PC-9 (cell line): ENCODE results near the gene PITPNB. TPM values are rescaled to one million over a fixed set of nuclear protein-coding genes. Genes with fewer than 3 reads are reported as not detected.

ENCODE experiments used
- BruUV-seq: library from RNA; stranded (reverse); fragments of 400-500 nt; replicated peaks from 2 replicates; lab custom pipeline; 2021; lab: Mats Ljungman, UMichigan
- CTCF ChIA-PET: fragments of 300-600 bp; sonication (Branson Sonifier 250); formaldehyde crosslinking; loops from one replicate; lab custom pipeline; 2022; ENCODE audit warnings: antibody characterized with exemption; lab: Charles Lee
- POLR2A ChIA-PET: fragments of 300-600 bp; sonication (Branson Sonifier 250); formaldehyde crosslinking; loops from one replicate; lab custom pipeline; 2022; ENCODE audit warnings: antibody characterized with exemption; ENCODE audit not compliant: unreplicated experiment; lab: Charles Lee
- DNase-seq, 2 experiments: peaks; one replicate each; pipeline versions ENCODE4 v3.0.0 to v3.0.0-alpha.2; 2015 to 2022; ENCODE audit warnings: mixed read lengths in 1 of 2
- H2AFZ ChIP-seq: fragments of 200-600 bp; sonication (generic); 2 replicates; pipeline ENCODE4 v1.8.1; 2017; ENCODE audit warnings: antibody characterized with exemption
- H3F3A ChIP-seq: fragments of 200-600 bp; sonication (generic); 2 replicates; pipeline ENCODE4 v1.8.1; 2017; ENCODE audit warnings: antibody characterized with exemption, mild to moderate bottlenecking, low read depth; ENCODE audit not compliant: insufficient read depth
- H3K27ac ChIP-seq: fragments of 200-600 bp; sonication (generic); 2 replicates; pipeline ENCODE4 v1.6.1; 2016; ENCODE audit warnings: mixed run types
- H3K27me3 ChIP-seq: fragments of 200-600 bp; sonication (generic); 2 replicates; pipeline ENCODE4 v1.6.1; 2016; ENCODE audit warnings: low read depth, mixed run types; ENCODE audit not compliant: insufficient read depth
- H3K36me3 ChIP-seq: fragments of 200-600 bp; sonication (generic); 2 replicates; pipeline ENCODE4 v1.6.1; 2016; ENCODE audit warnings: low read depth, mixed run types
- H3K4me1 ChIP-seq: fragments of 200-600 bp; sonication (generic); replicated peaks from 2 replicates; pipeline ENCODE4 v1.6.1; 2016; ENCODE audit warnings: mixed run types; ENCODE audit not compliant: insufficient read depth
- H3K4me2 ChIP-seq: fragments of 200-600 bp; sonication (generic); 2 replicates; pipeline ENCODE4 v1.6.1; 2017; ENCODE audit warnings: mixed run types
- H3K4me3 ChIP-seq: fragments of 200-600 bp; sonication (generic); 2 replicates; pipeline ENCODE4 v1.6.1; 2016; ENCODE audit warnings: mixed run types
- H3K79me2 ChIP-seq: fragments of 200-600 bp; sonication (generic); 2 replicates; pipeline ENCODE4 v1.6.1; 2017; ENCODE audit warnings: low read depth, mixed run types
- H3K9me2 ChIP-seq: fragments of 200-600 bp; sonication (generic); 2 replicates; pipeline ENCODE4 v1.8.1; 2017; ENCODE audit warnings: mild to moderate bottlenecking; ENCODE audit not compliant: insufficient read depth
- H3K9me3 ChIP-seq: fragments of 200-600 bp; sonication (generic); 2 replicates; pipeline ENCODE4 v1.8.1; 2016; ENCODE audit warnings: low read depth; ENCODE audit not compliant: insufficient read depth
- H4K20me1 ChIP-seq: fragments of 200-600 bp; sonication (generic); 2 replicates; pipeline ENCODE4 v1.8.1; 2017; ENCODE audit not compliant: insufficient read depth
- EZH2 ChIP-seq: fragments of 200-600 bp; sonication (generic); IDR thresholded peaks from 2 replicates; pipeline ENCODE4 v1.8.0; 2017; ENCODE audit warnings: antibody characterized with exemption, low read depth
- intact Hi-C: fragments of 100-400 bp; cut with micrococcal nuclease; formaldehyde crosslinking; loops from one replicate; pipeline ENCODE4 v1.10.0; 2022; ENCODE audit not compliant: unreplicated experiment
- total RNA-seq: library from RNA; stranded (reverse); gene quantifications from 2 replicates; pipeline ENCODE4 v1.2.3, GENCODE V29; 2021
- TF ChIP-seq, protein P1 (sequence below): fragments of 200-600 bp; sonication (generic); conservative IDR thresholded peaks from 2 replicates; pipeline ENCODE4 v1.6.1; 2017; ENCODE audit warnings: mixed run types, antibody characterized with exemption, mild to moderate bottlenecking, moderate library complexity

PITPNB gene
- total RNA-seq, 1 experiment from 2014 or later, result 49.6 TPM

DNA sequence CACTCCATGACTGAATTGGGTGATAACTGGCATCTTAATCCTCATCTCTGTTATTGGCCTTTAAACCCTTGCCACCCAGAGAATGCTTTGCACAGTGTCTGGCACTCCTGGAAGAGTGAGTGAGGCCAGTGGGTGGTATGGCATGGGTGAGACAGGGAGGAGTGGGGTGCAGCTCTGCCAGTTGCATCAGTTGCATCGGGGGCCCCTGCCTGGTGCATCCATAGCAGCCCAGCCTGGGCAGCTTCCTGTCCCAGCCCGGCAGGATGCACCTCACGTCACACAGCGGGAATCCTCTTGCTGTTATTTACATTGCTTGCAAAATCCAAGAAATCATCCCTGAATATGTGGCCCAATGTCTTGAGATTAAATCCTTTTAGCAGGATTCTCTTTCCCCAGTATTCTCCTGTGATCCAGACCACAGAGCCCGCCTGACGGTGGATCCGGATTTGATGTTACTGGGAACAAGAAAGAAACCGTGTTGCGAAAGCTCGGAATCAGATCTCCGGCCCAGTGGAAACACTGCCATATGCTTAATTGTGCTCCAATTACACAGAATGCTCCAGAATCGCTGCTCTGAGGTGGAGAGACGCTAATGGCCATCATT, 79.9 kb downstream of the PITPNB start:
- H3K4me1 ChIP-seq, result no peaks in the 10 kb centered on the region
- DNase-seq, result no peak
- H3K36me3 ChIP-seq, result no peaks in the 10 kb centered on the region
- ChIA-PET CTCF (no interaction called here), POLR2A (no interaction called here)
- intact Hi-C loops, result loop anchor here (10.0 kb wide), 1 partner anchor 1134 kb away; no protein-coding TSS in a partner anchor
- H3K27ac ChIP-seq, result no peak overlapping the region
- no peaks in the 10 kb centered on the region for H3K9me3 ChIP-seq
- H4K20me1 ChIP-seq, result no peaks in the 10 kb centered on the region
- H3K79me2 ChIP-seq, result no peaks in the 10 kb centered on the region
- H3K27me3 ChIP-seq, result no peaks in the 10 kb centered on the region
- no peak overlapping the region for H3K4me3 ChIP-seq
- no peaks in the 10 kb centered on the region for H3K9me2 ChIP-seq
- H3F3A ChIP-seq, result no peaks in the 10 kb centered on the region
- H2AFZ ChIP-seq, result no peak overlapping the region
- BruUV-seq, result no TSS peak
- TF ChIP-seq, protein P1, sequence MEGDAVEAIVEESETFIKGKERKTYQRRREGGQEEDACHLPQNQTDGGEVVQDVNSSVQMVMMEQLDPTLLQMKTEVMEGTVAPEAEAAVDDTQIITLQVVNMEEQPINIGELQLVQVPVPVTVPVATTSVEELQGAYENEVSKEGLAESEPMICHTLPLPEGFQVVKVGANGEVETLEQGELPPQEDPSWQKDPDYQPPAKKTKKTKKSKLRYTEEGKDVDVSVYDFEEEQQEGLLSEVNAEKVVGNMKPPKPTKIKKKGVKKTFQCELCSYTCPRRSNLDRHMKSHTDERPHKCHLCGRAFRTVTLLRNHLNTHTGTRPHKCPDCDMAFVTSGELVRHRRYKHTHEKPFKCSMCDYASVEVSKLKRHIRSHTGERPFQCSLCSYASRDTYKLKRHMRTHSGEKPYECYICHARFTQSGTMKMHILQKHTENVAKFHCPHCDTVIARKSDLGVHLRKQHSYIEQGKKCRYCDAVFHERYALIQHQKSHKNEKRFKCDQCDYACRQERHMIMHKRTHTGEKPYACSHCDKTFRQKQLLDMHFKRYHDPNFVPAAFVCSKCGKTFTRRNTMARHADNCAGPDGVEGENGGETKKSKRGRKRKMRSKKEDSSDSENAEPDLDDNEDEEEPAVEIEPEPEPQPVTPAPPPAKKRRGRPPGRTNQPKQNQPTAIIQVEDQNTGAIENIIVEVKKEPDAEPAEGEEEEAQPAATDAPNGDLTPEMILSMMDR, result no peak
- no peak for TF ChIP-seq EZH2
- H3K4me2 ChIP-seq, result no peak overlapping the region

- no peaks in the 10 kb centered on the region for H3K9me2 ChIP-seq
- TF ChIP-seq, protein P1, result no peak
- TF ChIP-seq EZH2, result no peak
- no peak overlapping the region for H3K4me2 ChIP-seq
- H3K27me3 ChIP-seq, result no peaks in the 10 kb centered on the region
- BruUV-seq, result no TSS peak
- DNase-seq, result no peak
- no peaks in the 10 kb centered on the region for H3F3A ChIP-seq
- no peaks in the 10 kb centered on the region for H3K9me3 ChIP-seq
- CTCF ChIA-PET, result no interaction called here
- H3K79me2 ChIP-seq, result no peaks in the 10 kb centered on the region
- no peaks in the 10 kb centered on the region for H3K4me1 ChIP-seq
- no peak overlapping the region for H2AFZ ChIP-seq
- intact Hi-C loops, result loop anchor here (10.0 kb wide), 1 partner anchor 1131 kb away; no protein-coding TSS in a partner anchor
- H4K20me1 ChIP-seq, result no peaks in the 10 kb centered on the region
- H3K4me3 ChIP-seq, result no peak overlapping the region
- no peaks in the 10 kb centered on the region for H3K36me3 ChIP-seq
- POLR2A ChIA-PET, result no interaction called here
- H3K27ac ChIP-seq, result no peak overlapping the region
These were observed 82.9 kb downstream of the PITPNB start for GRCh38 chr22:27836181-27836580.

DNA sequence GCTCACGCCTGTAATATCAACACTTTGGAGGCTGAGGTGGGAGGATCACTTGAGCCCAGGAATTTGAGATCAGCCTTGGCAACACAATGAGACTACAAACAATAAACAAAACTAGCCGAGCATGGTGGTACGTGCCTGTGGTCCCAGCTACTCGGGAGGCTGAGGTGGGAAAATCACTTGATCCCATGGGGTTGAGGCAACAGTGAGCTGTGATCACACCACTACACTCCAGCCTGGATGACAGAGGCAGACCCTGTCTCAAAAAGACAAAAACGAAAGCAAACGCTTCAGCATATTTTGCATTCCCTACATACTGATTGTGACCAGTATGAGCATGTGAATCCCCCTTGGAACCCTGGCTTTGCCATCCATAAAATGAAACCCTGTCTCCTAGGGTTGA, 83.6 kb downstream of the PITPNB start:
- H3K27me3 ChIP-seq, result no peaks in the 10 kb centered on the region
- intact Hi-C loops, result loop anchor here (10.0 kb wide), 1 partner anchor 1131 kb away; no protein-coding TSS in a partner anchor
- H3K79me2 ChIP-seq, result no peaks in the 10 kb centered on the region
- H3K9me3 ChIP-seq, result no peaks in the 10 kb centered on the region
- ChIA-PET CTCF (no interaction called here), POLR2A (no interaction called here)
- TF ChIP-seq EZH2, result no peak
- TF ChIP-seq, protein P1, result no peak
- no peaks in the 10 kb centered on the region for H3F3A ChIP-seq
- H3K36me3 ChIP-seq, result no peaks in the 10 kb centered on the region
- DNase-seq, result no peak
- H3K27ac ChIP-seq, result no peak overlapping the region
- BruUV-seq, result no TSS peak
- no peak overlapping the region for H2AFZ ChIP-seq
- H3K9me2 ChIP-seq, result no peaks in the 10 kb centered on the region
- no peak overlapping the region for H3K4me2 ChIP-seq
- no peaks in the 10 kb centered on the region for H3K4me1 ChIP-seq
- no peak overlapping the region for H3K4me3 ChIP-seq
- H4K20me1 ChIP-seq, result no peaks in the 10 kb centered on the region
